Measurements from ENCODE around the gene RPRD1B.

DNA sequence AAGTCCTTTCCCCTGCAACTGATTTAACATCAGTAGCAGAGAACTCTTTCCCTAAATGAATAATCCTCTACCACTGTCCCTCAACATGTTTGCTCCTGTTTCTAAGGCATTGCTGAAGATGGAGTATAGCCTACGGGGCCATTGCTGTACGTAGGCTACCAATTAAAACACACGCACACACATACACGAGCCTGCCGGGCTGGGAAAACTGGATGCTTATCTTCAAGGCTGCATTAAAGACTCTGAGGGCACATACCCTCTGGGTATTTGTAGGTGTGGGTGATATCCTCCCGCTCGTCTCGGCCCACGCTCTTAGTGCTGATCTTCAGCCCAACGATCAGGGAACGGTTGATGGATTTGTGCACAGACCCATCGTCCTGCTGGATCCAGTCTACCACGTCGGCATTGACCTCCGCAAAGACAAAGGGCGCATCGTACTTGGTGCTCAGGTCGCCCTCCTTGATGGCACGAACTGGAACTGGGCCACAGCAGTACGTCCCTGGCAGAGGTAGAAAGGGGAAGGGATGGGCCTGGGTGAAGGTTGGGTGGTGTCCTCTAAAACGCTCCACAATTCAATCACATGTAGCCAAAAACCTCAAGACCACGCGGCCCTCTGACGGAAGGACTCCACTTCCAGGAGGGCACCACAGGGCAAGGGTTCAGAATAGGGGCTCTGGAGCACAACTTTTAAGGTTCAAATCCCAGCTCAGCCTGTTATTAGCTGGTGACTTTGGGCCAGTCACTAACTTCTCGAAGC, 105.8 kb downstream of the RPRD1B start:
- TF ChIP-seq, protein P1, sequence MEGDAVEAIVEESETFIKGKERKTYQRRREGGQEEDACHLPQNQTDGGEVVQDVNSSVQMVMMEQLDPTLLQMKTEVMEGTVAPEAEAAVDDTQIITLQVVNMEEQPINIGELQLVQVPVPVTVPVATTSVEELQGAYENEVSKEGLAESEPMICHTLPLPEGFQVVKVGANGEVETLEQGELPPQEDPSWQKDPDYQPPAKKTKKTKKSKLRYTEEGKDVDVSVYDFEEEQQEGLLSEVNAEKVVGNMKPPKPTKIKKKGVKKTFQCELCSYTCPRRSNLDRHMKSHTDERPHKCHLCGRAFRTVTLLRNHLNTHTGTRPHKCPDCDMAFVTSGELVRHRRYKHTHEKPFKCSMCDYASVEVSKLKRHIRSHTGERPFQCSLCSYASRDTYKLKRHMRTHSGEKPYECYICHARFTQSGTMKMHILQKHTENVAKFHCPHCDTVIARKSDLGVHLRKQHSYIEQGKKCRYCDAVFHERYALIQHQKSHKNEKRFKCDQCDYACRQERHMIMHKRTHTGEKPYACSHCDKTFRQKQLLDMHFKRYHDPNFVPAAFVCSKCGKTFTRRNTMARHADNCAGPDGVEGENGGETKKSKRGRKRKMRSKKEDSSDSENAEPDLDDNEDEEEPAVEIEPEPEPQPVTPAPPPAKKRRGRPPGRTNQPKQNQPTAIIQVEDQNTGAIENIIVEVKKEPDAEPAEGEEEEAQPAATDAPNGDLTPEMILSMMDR (conservative IDR thresholded peaks at IDR 0.05; ENCODE audit: low read depth, low read length), result no peak
- no peak for TF ChIP-seq CEBPB (IDR thresholded peaks at IDR 0.05; ENCODE audit: low read depth, low read length)
- TF ChIP-seq MAZ (IDR thresholded peaks at IDR 0.05; ENCODE audit: borderline replicate concordance, low read depth, low read length), result no peak
- TF ChIP-seq, protein P2, sequence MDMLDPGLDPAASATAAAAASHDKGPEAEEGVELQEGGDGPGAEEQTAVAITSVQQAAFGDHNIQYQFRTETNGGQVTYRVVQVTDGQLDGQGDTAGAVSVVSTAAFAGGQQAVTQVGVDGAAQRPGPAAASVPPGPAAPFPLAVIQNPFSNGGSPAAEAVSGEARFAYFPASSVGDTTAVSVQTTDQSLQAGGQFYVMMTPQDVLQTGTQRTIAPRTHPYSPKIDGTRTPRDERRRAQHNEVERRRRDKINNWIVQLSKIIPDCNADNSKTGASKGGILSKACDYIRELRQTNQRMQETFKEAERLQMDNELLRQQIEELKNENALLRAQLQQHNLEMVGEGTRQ (IDR thresholded peaks at IDR 0.05; ENCODE audit: low read depth, low read length), result no peak
- TF ChIP-seq POLR2A (IDR thresholded peaks at IDR 0.05; ENCODE audit: low read depth, low read length), result no peak
- no peak for TF ChIP-seq BHLHE40 (IDR thresholded peaks at IDR 0.05; ENCODE audit: low read depth, low read length)
- no peak for TF ChIP-seq RFX5 (IDR thresholded peaks at IDR 0.05; ENCODE audit: low read depth, low read length)
- TF ChIP-seq RCOR1 (IDR thresholded peaks at IDR 0.05; ENCODE audit: insufficient replicate concordance, low read length), result no peak
- no peak for TF ChIP-seq RAD21 (IDR thresholded peaks at IDR 0.05; ENCODE audit: low read length)
- TF ChIP-seq, protein P3, sequence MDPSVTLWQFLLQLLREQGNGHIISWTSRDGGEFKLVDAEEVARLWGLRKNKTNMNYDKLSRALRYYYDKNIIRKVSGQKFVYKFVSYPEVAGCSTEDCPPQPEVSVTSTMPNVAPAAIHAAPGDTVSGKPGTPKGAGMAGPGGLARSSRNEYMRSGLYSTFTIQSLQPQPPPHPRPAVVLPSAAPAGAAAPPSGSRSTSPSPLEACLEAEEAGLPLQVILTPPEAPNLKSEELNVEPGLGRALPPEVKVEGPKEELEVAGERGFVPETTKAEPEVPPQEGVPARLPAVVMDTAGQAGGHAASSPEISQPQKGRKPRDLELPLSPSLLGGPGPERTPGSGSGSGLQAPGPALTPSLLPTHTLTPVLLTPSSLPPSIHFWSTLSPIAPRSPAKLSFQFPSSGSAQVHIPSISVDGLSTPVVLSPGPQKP (IDR thresholded peaks at IDR 0.05; ENCODE audit: borderline replicate concordance, low read depth, low read length), result no peak
- TF ChIP-seq SMC3 (IDR thresholded peaks at IDR 0.05; ENCODE audit: low read depth, low read length), result no peak
- no peak for TF ChIP-seq MXI1 (IDR thresholded peaks at IDR 0.05; ENCODE audit: borderline replicate concordance, low read depth, low read length)
- no peak for TF ChIP-seq CHD1 (IDR thresholded peaks at IDR 0.05; ENCODE audit: low read depth, low read length)
- no peak for TF ChIP-seq MAFK (IDR thresholded peaks at IDR 0.05; ENCODE audit: low read depth, low read length)

Data from IMR-90 (cell line).